ENCODE data around the gene TBATA.
"Not testable (repeated sequence)": the region's sequence is repeated elsewhere in the genome, so short reads cannot be mapped to it uniquely, and the experiment has no call there.

Gene TBATA

GRCh38 chr10:70778267-70778924, 6.8 kb downstream of the TBATA start:
- DNase-seq (ENCODE audit: low spot score) = no peak

GRCh38 chr10:70777063-70777875, 7.9 kb downstream of the TBATA start:
- DNase-seq (ENCODE audit: low spot score) = no peak

GRCh38 chr10:70776455-70777005, 8.6 kb downstream of the TBATA start:
- no peak for DNase-seq (ENCODE audit: low spot score)

GRCh38 chr10:70775679-70776454, 9.3 kb downstream of the TBATA start:
- DNase-seq (ENCODE audit: low spot score) = no peak

- DNase-seq (ENCODE audit: low spot score) = no peak
Observed at GRCh38 chr10:70774810-70775678, 10.1 kb downstream of the TBATA start.

GRCh38 chr10:70773965-70774809, 11.0 kb downstream of the TBATA start:
- DNase-seq (ENCODE audit: low spot score) = no peak

GRCh38 chr10:70773461-70773860, 11.7 kb downstream of the TBATA start:
- DNase-seq (ENCODE audit: low spot score) = no peak

GRCh38 chr10:70772627-70773026, 12.6 kb downstream of the TBATA start:
- no peak for DNase-seq (ENCODE audit: low spot score)

GRCh38 chr10:70771311-70772194, 13.6 kb downstream of the TBATA start:
- no peak for DNase-seq (ENCODE audit: low spot score)

GRCh38 chr10:70770516-70770915, 14.7 kb downstream of the TBATA start:
- DNase-seq (ENCODE audit: low spot score) = not testable (repeated sequence)

- no peak for DNase-seq (ENCODE audit: low spot score)
Observed at GRCh38 chr10:70770001-70770400, 15.2 kb downstream of the TBATA start.

GRCh38 chr10:70769121-70769520, 16.1 kb downstream of the TBATA start:
- no peak for DNase-seq (ENCODE audit: low spot score)

- not testable (repeated sequence) for DNase-seq (ENCODE audit: low spot score)
Observed at GRCh38 chr10:70768026-70768685, 17.0 kb downstream of the TBATA start.

GRCh38 chr10:70765794-70766594, 19.2 kb downstream of the TBATA start:
- no peak for DNase-seq (ENCODE audit: low spot score)

- DNase-seq (ENCODE audit: low spot score) = no peak
Observed at GRCh38 chr10:70763567-70763966, 21.6 kb downstream of the TBATA start.

- DNase-seq (ENCODE audit: low spot score) = no peak
Observed at GRCh38 chr10:70762441-70763175, 22.6 kb downstream of the TBATA start.

- DNase-seq (ENCODE audit: low spot score) = no peak
Observed at GRCh38 chr10:70761727-70762350, 23.3 kb downstream of the TBATA start.
